Measurements from ENCODE around the gene KIF26B. TPM values are rescaled to one million over a fixed set of nuclear protein-coding genes. Genes with fewer than 3 reads are reported as not detected.

KIF26B gene
- total and polyA plus RNA-seq, 2 experiments from 2014 or later = 0.03 to 0.76 TPM

DNA sequence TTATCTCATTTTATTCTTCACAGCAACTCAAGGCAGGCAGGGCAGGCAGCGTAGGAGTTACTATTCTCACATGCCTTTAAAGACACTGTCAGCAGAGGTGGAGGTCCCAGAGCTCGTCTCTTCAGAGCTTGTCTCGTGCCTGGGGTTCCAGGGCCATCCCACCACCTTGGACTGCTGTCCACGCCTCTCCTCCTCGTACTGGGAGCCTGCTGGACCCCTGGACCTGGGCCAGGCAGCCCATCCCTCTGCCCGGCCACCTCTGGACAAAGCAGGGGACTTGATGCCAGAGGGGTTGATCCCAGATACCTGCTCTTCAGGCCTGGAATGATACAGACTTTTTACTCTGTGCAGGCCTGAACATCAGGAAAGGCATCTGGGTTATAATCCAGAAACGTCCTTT, 546.8 kb downstream of the KIF26B start:
- H3K4me1 ChIP-seq (ENCODE audit: insufficient read depth) = no peaks in the 10 kb centered on the region
- H3K79me2 ChIP-seq (replicated peaks; ENCODE audit: insufficient read depth) = no peaks in the 10 kb centered on the region
- Mint-ChIP-seq H3K4me1 (peaks cover 10% of the 10 kb centered on the region), H3K27me3 (ENCODE audit: insufficient read depth, low read depth, poor library complexity) (no peaks in the 10 kb centered on the region), H3K4me3 (no peak overlapping the region), H3K36me3 (ENCODE audit: low read depth) (no peaks in the 10 kb centered on the region), H3K27ac (no peak overlapping the region), H3K9me3 (peaks cover 3% of the 10 kb centered on the region; the same call in 1 of the 3 replicates)
- ATAC-seq = no peak
- 0 out of 2 replicates have a peak, but pooled peaks cover 4% of the 10 kb centered on the region for H3K9me2 ChIP-seq (ENCODE audit: insufficient read depth)
- TF ChIP-seq JUNB (IDR thresholded peaks at IDR 0.05; ENCODE audit: unreplicated experiment) (no peak), ZNF331 (CRISPR knock-in tag; IDR thresholded peaks at IDR 0.05; ENCODE audit: low read depth) (no peak), EZH2phosphoT487 (IDR thresholded peaks at IDR 0.05; ENCODE audit: unreplicated experiment) (no peak), NANOG (IDR thresholded peaks at IDR 0.05; ENCODE audit: borderline replicate concordance) (no peak)
- TF ChIP-seq, protein P1, sequence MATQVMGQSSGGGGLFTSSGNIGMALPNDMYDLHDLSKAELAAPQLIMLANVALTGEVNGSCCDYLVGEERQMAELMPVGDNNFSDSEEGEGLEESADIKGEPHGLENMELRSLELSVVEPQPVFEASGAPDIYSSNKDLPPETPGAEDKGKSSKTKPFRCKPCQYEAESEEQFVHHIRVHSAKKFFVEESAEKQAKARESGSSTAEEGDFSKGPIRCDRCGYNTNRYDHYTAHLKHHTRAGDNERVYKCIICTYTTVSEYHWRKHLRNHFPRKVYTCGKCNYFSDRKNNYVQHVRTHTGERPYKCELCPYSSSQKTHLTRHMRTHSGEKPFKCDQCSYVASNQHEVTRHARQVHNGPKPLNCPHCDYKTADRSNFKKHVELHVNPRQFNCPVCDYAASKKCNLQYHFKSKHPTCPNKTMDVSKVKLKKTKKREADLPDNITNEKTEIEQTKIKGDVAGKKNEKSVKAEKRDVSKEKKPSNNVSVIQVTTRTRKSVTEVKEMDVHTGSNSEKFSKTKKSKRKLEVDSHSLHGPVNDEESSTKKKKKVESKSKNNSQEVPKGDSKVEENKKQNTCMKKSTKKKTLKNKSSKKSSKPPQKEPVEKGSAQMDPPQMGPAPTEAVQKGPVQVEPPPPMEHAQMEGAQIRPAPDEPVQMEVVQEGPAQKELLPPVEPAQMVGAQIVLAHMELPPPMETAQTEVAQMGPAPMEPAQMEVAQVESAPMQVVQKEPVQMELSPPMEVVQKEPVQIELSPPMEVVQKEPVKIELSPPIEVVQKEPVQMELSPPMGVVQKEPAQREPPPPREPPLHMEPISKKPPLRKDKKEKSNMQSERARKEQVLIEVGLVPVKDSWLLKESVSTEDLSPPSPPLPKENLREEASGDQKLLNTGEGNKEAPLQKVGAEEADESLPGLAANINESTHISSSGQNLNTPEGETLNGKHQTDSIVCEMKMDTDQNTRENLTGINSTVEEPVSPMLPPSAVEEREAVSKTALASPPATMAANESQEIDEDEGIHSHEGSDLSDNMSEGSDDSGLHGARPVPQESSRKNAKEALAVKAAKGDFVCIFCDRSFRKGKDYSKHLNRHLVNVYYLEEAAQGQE (IDR thresholded peaks at IDR 0.05; ENCODE audit: unreplicated experiment) = no peak
- TF ChIP-seq, protein P2, sequence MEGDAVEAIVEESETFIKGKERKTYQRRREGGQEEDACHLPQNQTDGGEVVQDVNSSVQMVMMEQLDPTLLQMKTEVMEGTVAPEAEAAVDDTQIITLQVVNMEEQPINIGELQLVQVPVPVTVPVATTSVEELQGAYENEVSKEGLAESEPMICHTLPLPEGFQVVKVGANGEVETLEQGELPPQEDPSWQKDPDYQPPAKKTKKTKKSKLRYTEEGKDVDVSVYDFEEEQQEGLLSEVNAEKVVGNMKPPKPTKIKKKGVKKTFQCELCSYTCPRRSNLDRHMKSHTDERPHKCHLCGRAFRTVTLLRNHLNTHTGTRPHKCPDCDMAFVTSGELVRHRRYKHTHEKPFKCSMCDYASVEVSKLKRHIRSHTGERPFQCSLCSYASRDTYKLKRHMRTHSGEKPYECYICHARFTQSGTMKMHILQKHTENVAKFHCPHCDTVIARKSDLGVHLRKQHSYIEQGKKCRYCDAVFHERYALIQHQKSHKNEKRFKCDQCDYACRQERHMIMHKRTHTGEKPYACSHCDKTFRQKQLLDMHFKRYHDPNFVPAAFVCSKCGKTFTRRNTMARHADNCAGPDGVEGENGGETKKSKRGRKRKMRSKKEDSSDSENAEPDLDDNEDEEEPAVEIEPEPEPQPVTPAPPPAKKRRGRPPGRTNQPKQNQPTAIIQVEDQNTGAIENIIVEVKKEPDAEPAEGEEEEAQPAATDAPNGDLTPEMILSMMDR (conservative IDR thresholded peaks at IDR 0.05; ENCODE audit: low read depth in 2 of 2) = no peak
- TF ChIP-seq, protein P3, sequence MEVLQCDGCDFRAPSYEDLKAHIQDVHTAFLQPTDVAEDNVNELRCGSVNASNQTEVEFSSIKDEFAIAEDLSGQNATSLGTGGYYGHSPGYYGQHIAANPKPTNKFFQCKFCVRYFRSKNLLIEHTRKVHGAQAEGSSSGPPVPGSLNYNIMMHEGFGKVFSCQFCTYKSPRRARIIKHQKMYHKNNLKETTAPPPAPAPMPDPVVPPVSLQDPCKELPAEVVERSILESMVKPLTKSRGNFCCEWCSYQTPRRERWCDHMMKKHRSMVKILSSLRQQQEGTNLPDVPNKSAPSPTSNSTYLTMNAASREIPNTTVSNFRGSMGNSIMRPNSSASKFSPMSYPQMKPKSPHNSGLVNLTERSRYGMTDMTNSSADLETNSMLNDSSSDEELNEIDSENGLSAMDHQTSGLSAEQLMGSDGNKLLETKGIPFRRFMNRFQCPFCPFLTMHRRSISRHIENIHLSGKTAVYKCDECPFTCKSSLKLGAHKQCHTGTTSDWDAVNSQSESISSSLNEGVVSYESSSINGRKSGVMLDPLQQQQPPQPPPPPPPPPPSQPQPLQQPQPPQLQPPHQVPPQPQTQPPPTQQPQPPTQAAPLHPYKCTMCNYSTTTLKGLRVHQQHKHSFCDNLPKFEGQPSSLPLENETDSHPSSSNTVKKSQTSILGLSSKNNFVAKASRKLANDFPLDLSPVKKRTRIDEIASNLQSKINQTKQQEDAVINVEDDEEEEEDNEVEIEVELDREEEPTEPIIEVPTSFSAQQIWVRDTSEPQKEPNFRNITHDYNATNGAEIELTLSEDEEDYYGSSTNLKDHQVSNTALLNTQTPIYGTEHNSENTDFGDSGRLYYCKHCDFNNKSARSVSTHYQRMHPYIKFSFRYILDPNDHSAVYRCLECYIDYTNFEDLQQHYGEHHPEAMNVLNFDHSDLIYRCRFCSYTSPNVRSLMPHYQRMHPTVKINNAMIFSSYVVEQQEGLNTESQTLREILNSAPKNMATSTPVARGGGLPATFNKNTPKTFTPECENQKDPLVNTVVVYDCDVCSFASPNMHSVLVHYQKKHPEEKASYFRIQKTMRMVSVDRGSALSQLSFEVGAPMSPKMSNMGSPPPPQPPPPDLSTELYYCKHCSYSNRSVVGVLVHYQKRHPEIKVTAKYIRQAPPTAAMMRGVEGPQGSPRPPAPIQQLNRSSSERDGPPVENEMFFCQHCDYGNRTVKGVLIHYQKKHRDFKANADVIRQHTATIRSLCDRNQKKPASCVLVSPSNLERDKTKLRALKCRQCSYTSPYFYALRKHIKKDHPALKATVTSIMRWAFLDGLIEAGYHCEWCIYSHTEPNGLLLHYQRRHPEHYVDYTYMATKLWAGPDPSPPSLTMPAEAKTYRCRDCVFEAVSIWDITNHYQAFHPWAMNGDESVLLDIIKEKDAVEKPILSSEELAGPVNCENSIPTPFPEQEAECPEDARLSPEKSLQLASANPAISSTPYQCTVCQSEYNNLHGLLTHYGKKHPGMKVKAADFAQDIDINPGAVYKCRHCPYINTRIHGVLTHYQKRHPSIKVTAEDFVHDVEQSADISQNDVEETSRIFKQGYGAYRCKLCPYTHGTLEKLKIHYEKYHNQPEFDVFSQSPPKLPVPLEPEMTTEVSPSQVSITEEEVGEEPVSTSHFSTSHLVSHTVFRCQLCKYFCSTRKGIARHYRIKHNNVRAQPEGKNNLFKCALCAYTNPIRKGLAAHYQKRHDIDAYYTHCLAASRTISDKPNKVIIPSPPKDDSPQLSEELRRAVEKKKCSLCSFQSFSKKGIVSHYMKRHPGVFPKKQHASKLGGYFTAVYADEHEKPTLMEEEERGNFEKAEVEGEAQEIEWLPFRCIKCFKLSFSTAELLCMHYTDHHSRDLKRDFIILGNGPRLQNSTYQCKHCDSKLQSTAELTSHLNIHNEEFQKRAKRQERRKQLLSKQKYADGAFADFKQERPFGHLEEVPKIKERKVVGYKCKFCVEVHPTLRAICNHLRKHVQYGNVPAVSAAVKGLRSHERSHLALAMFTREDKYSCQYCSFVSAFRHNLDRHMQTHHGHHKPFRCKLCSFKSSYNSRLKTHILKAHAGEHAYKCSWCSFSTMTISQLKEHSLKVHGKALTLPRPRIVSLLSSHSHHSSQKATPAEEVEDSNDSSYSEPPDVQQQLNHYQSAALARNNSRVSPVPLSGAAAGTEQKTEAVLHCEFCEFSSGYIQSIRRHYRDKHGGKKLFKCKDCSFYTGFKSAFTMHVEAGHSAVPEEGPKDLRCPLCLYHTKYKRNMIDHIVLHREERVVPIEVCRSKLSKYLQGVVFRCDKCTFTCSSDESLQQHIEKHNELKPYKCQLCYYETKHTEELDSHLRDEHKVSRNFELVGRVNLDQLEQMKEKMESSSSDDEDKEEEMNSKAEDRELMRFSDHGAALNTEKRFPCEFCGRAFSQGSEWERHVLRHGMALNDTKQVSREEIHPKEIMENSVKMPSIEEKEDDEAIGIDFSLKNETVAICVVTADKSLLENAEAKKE (CRISPR knock-in tag; IDR thresholded peaks at IDR 0.05) = no peak
- H3K4me2 ChIP-seq = no peak overlapping the region
- no peak for DNase-seq (ENCODE audit: low spot score)
- H4K20me1 ChIP-seq (replicated peaks; ENCODE audit: insufficient read depth) = no peaks in the 10 kb centered on the region
- no peaks in the 10 kb centered on the region for H3F3A ChIP-seq (replicated peaks; ENCODE audit: low read depth)
- no peak overlapping the region for H3K4me3 ChIP-seq
- no peaks in the 10 kb centered on the region for H3K27me3 ChIP-seq (ENCODE audit: insufficient read depth)
- H3K27ac ChIP-seq (ENCODE audit: low read depth) = no peak overlapping the region
- no peak overlapping the region for H2AFZ ChIP-seq
- H3K36me3 ChIP-seq (ENCODE audit: insufficient read depth) = no peaks in the 10 kb centered on the region
